H1 (cell line): ENCODE measurements around the gene ETNPPL. TPM values are rescaled to one million over a fixed set of nuclear protein-coding genes. Genes with fewer than 3 reads are reported as not detected.
A peak's percentile ranks its signal among the peaks of the same experiment; 100 is the strongest.

Experiments
- CTCF ChIA-PET: fragments of 300-600 bp; sonication (Branson Sonifier 250); formaldehyde crosslinking; loops from one replicate; lab custom pipeline; 2021; ENCODE audit not compliant: partially characterized antibody; lab: Charles Lee
- POLR2A ChIA-PET: fragments of 300-600 bp; sonication (Branson Sonifier 250); formaldehyde crosslinking; loops from one replicate; lab custom pipeline; 2021; ENCODE audit warnings: inconsistent platforms; ENCODE audit not compliant: partially characterized antibody; lab: Charles Lee
- DNase-seq, 2 experiments: peaks; one replicate each; pipeline versions ENCODE4 v3.0.0 to v3.0.0-alpha.2; 2010 to 2022; ENCODE audit warnings: low spot score in 2 of 2, low read depth in 1 of 2, mixed read lengths in 1 of 2
- FAIRE-seq: peaks from 2 replicates; lab custom pipeline; 2011; peaks lifted over from hg19 to GRCh38; lab: Jason Lieb, UNC
- H2AFZ ChIP-seq: 2 replicates; pipeline ENCODE4 v1.8.1; 2012; ENCODE audit warnings: low read length, inconsistent platforms
- H2AK5ac ChIP-seq: 2 replicates; pipeline ENCODE4 v1.6.1; 2013; ENCODE audit warnings: low read depth, low read length
- H2BK120ac ChIP-seq: replicated peaks from 2 replicates; pipeline ENCODE3; 2013; ENCODE audit warnings: low read depth, low read length, inconsistent platforms
- H2BK12ac ChIP-seq: 2 replicates; pipeline ENCODE4 v1.6.1; 2013; ENCODE audit warnings: low read depth, low read length
- H2BK15ac ChIP-seq: 2 replicates; pipeline ENCODE4 v1.6.1; 2013; ENCODE audit warnings: low read length
- H2BK20ac ChIP-seq: 2 replicates; pipeline ENCODE4 v1.6.1; 2013; ENCODE audit warnings: low read length
- H2BK5ac ChIP-seq: 2 replicates; pipeline ENCODE4 v1.6.1; 2013; ENCODE audit warnings: low read depth, low read length
- H3K14ac ChIP-seq: 2 replicates; pipeline ENCODE4 v1.6.1; 2013; ENCODE audit warnings: inconsistent platforms; ENCODE audit not compliant: insufficient read length
- H3K18ac ChIP-seq: 2 replicates; pipeline ENCODE4 v1.6.1; 2013; ENCODE audit warnings: low read length; ENCODE audit errors: extremely low read depth
- H3K23ac ChIP-seq: 2 replicates; pipeline ENCODE4 v1.6.1; 2013; ENCODE audit warnings: inconsistent platforms; ENCODE audit not compliant: insufficient read length
- H3K23me2 ChIP-seq: 2 replicates; pipeline ENCODE4 v1.6.1; 2013; ENCODE audit warnings: low read depth, low read length
- H3K27ac ChIP-seq: 2 replicates; pipeline ENCODE4 v1.6.1; 2011; ENCODE audit warnings: low read depth, low read length, inconsistent platforms
- H3K27me3 ChIP-seq, 4 experiments: replicated peaks in 1 of 4; 1 replicate in 1 of 4; 2 replicates in 3 of 4; pipeline versions ENCODE4 v1.6.1 to v1.8.1; 2011 to 2013; ENCODE audit warnings: low read length in 3 of 4, mild to moderate bottlenecking in 3 of 4, inconsistent platforms in 2 of 4, mixed read lengths in 2 of 4, moderate library complexity in 1 of 4; ENCODE audit not compliant: control insufficient read depth in 3 of 4, insufficient read depth in 3 of 4; ENCODE audit errors: extremely low read depth in 1 of 4
- H3K36me3 ChIP-seq, 4 experiments: 2 replicates each; pipeline versions ENCODE4 v1.6.1 to v1.8.1; 2011 to 2013; ENCODE audit warnings: mild to moderate bottlenecking in 4 of 4, low read length in 3 of 4, moderate library complexity in 2 of 4, control low read depth in 1 of 4, inconsistent platforms in 1 of 4; ENCODE audit not compliant: insufficient read depth in 4 of 4, control insufficient read depth in 2 of 4
- H3K4ac ChIP-seq: replicated peaks from 2 replicates; pipeline ENCODE3; 2013; ENCODE audit warnings: low read length, low read depth, mixed read lengths, inconsistent platforms; ENCODE audit not compliant: insufficient read length
- H3K4me1 ChIP-seq, 4 experiments: replicated peaks in 1 of 4; 1 replicate in 1 of 4; 2 replicates in 3 of 4; pipeline versions ENCODE4 v1.6.1 to v1.8.1; 2011 to 2013; ENCODE audit warnings: low read length in 3 of 4, inconsistent platforms in 2 of 4, mixed read lengths in 1 of 4; ENCODE audit not compliant: insufficient read depth in 4 of 4, control insufficient read depth in 3 of 4
- H3K4me2 ChIP-seq, 2 experiments: 2 replicates each; pipeline versions ENCODE4 v1.6.1 to v1.8.1; 2011 to 2013; ENCODE audit warnings: low read depth in 2 of 2, low read length in 2 of 2, control low read depth in 1 of 2, inconsistent platforms in 1 of 2, mild to moderate bottlenecking in 1 of 2; ENCODE audit not compliant: insufficient read depth in 1 of 2
- H3K4me3 ChIP-seq, 4 experiments: fragments of 200-600, 300-600 bp in 1 of 4; sonication (generic), shearing (Covaris generic), sonication (Bioruptor Twin) in 1 of 4; 2 replicates each; pipeline versions ENCODE4 v1.5.1 to v1.8.1; 2011 to 2016; ENCODE audit warnings: low read length in 4 of 4, low read depth in 3 of 4, control low read depth in 2 of 4, inconsistent platforms in 2 of 4, mild to moderate bottlenecking in 2 of 4, mixed read lengths in 1 of 4, moderate library complexity in 1 of 4; ENCODE audit not compliant: insufficient read depth in 2 of 4; ENCODE audit errors: extremely low read depth in 1 of 4
- H3K56ac ChIP-seq: replicated peaks from 2 replicates; pipeline ENCODE3; 2013; ENCODE audit warnings: low read depth, mild to moderate bottlenecking, mixed read lengths, low read length, inconsistent platforms; ENCODE audit not compliant: insufficient read length
- H3K79me1 ChIP-seq: 2 replicates; pipeline ENCODE4 v1.6.1; 2013; ENCODE audit warnings: low read depth, low read length, control low read depth
- H3K79me2 ChIP-seq, 2 experiments: 2 replicates each; pipeline versions ENCODE4 v1.6.1 to v1.8.1; 2012 to 2013; ENCODE audit warnings: low read length in 2 of 2, mild to moderate bottlenecking in 2 of 2, inconsistent platforms in 1 of 2; ENCODE audit not compliant: insufficient read depth in 2 of 2, control insufficient read depth in 1 of 2
- H3K9ac ChIP-seq, 4 experiments: replicated peaks in 1 of 4; 1 replicate in 1 of 4; 2 replicates in 3 of 4; pipeline versions ENCODE4 v1.6.1 to v1.8.1; 2011 to 2013; ENCODE audit warnings: low read depth in 3 of 4, low read length in 3 of 4, control low read depth in 2 of 4, mild to moderate bottlenecking in 2 of 4, moderate library complexity in 2 of 4, inconsistent platforms in 1 of 4; ENCODE audit errors: extremely low read depth in 1 of 4
- H3K9me3 ChIP-seq, 2 experiments: 2 replicates each; pipeline versions ENCODE4 v1.6.1 to v1.8.1; 2012 to 2013; ENCODE audit warnings: mild to moderate bottlenecking in 2 of 2, moderate library complexity in 2 of 2, control low read depth in 1 of 2, inconsistent platforms in 1 of 2, low read depth in 1 of 2, low read length in 1 of 2, mixed read lengths in 1 of 2; ENCODE audit not compliant: insufficient read depth in 2 of 2
- H4K20me1 ChIP-seq, 2 experiments: replicated peaks in 1 of 2; 2 replicates each; pipeline versions ENCODE3 to v1.8.1; 2011 to 2013; ENCODE audit warnings: inconsistent platforms in 2 of 2, low read length in 2 of 2, mild to moderate bottlenecking in 1 of 2; ENCODE audit not compliant: insufficient read depth in 2 of 2, control insufficient read depth in 1 of 2
- H4K5ac ChIP-seq: 2 replicates; pipeline ENCODE4 v1.6.1; 2013; ENCODE audit warnings: low read length, low read depth, mixed read lengths, inconsistent platforms; ENCODE audit not compliant: insufficient read length
- H4K8ac ChIP-seq: 2 replicates; pipeline ENCODE4 v1.8.0; 2013; ENCODE audit warnings: mild to moderate bottlenecking, moderate library complexity, low read length, inconsistent platforms; ENCODE audit not compliant: insufficient read depth; ENCODE audit errors: extremely low read depth
- H4K91ac ChIP-seq: replicated peaks from 2 replicates; pipeline ENCODE3; 2013; ENCODE audit warnings: low read length, mixed read lengths, inconsistent platforms; ENCODE audit not compliant: insufficient read length
- JUND ChIP-seq: IDR thresholded peaks from 2 replicates; pipeline ENCODE4 v1.6.1; 2011; ENCODE audit warnings: mild to moderate bottlenecking, improper control_type of control experiment, low read length
- RAD21 ChIP-seq, 2 experiments: IDR thresholded peaks in 1 of 2; conservative IDR thresholded peaks in 1 of 2; 2 replicates each; pipeline ENCODE4 v1.6.1; 2011; ENCODE audit warnings: low read depth in 2 of 2, low read length in 2 of 2, improper control_type of control experiment in 1 of 2, inconsistent platforms in 1 of 2, mild to moderate bottlenecking in 1 of 2, moderate library complexity in 1 of 2
- WGBS, 2 experiments: shearing (Covaris generic) in 1 of 2; methylation state at CpG; one replicate each; pipeline versions ENCODE4 v1.1.6 to v1.1.7; 2013 to 2015; ENCODE audit warnings: low lambda C conversion rate in 2 of 2, mixed read lengths in 2 of 2, inconsistent platforms in 1 of 2, low coverage in 1 of 2, missing lambda C conversion rate in 1 of 2; ENCODE audit not compliant: insufficient replicate concordance in 2 of 2, insufficient coverage in 1 of 2, insufficient read length in 1 of 2; ENCODE audit errors: extremely low coverage in 1 of 2, missing lambda C conversion rate in 1 of 2; 5-methylcytosine and 5-hydroxymethylcytosine counted together
- polyA plus RNA-seq, 7 experiments: library from polyadenylated mRNA; depleted of rRNA in 3 of 7; stranded (reverse) in 5 of 7; unstranded in 2 of 7; fragments of >200 nt in 5 of 7; fragments of 200-250 nt in 2 of 7; gene quantifications; 1 replicate in 5 of 7; 2 replicates in 1 of 7; 4 replicates in 1 of 7; pipeline versions ENCODE4 v1.2.1 to v1.2.3, GENCODE V29; 2011 to 2013; ENCODE audit warnings: missing spikeins in 2 of 7, mixed read lengths in 2 of 7
- total RNA-seq: library from RNA; stranded (reverse); fragmentation: NEBNext Ultra II Directional; extraction: Animal tissue kit (Norgen Biotek cat#: 25700); gene quantifications from 2 replicates; pipeline ENCODE4 v1.2.1, GENCODE V29; 2021
- TF ChIP-seq, protein P1 (sequence below), 3 experiments: IDR thresholded peaks; 1 replicate in 2 of 3; 2 replicates in 1 of 3; pipeline versions ENCODE4 v1.5.1 to v1.6.1; 2011; ENCODE audit warnings: low read length in 3 of 3, mild to moderate bottlenecking in 3 of 3, inconsistent platforms in 2 of 3, low read depth in 1 of 3, moderate library complexity in 1 of 3; ENCODE audit not compliant: insufficient read depth in 1 of 3; ENCODE audit errors: control extremely low read depth in 1 of 3

The ETNPPL gene
- total and polyA plus RNA-seq, 2 of the 8 experiments (the other 6 are each of a cell fraction or from before 2014, with no cell fraction given) = 0.80 to 2.5 TPM

DNA sequence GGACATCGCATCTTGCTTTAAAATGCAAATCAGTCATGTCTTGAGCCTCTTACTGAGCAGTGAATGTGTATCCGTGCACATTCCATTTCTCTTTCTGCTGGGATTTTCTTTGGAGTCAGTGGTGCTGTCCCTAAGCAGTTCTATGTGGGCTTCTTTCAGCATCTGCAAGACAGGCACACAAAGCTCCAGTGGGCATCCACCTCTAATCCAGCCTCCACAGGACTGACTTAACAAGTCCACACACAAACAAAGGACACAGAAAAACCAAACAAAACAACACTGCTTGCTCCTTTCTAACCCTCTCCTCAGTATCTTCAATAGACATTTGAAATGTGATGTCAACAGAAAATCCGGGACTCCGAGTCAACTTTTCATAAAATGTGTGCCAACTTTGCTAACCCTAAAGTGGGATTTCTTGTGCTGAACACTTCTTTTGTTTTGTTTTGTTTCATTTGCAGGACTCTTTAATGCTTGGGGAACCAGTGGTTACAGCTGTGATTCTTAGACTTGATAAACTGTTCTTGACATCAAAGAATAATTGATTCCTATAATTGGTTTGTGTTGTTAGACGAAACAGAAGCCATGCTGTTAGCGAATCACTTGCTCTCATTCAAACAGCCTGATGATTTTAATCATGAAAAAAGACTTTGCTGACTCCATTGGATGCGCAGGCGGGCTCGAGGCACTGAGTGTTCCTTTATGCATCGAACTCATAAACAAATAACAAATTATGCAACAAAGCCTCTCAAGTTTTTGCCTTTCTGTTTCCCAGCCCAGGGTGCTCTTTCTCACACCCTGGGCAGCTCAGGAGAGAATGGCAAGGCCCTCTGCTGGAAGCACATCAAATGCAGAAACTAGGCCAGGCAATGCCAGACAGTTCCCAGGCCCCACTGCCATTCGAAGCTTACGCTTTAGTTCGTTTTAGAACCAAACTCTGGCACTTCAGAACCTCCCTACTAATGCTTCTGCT lies 20.1 kb downstream of the ETNPPL start:
- Histone ChIP-seq H2BK20ac (no peak overlapping the region), H3K4me3 (no peak overlapping the region), H3K36me3 (no peaks in the 10 kb centered on the region), H2BK12ac (no peak overlapping the region), H3K9ac (no peak overlapping the region), H3K4me2 (no peak overlapping the region), H4K20me1 (no peaks in the 10 kb centered on the region), H2BK5ac (no peak overlapping the region), H3K27me3 (no peaks in the 10 kb centered on the region), H3K79me2 (no peaks in the 10 kb centered on the region), H3K27ac (no peak overlapping the region), H3K18ac (no peak overlapping the region), H3K9me3 (no peaks in the 10 kb centered on the region), H3K4ac (no peak overlapping the region), H4K8ac (no peak overlapping the region), H4K91ac (no peak overlapping the region), H2AK5ac (no peak overlapping the region), H3K79me1 (no peaks in the 10 kb centered on the region), H4K5ac (no peak overlapping the region), H2BK15ac (no peak overlapping the region), H3K23me2 (no peaks in the 10 kb centered on the region), H3K56ac (no peak overlapping the region), H2AFZ (no peak overlapping the region), H2BK120ac (no peak overlapping the region), H3K14ac (no peak overlapping the region), H3K23ac (no peak overlapping the region), H3K4me1 (no peaks in the 10 kb centered on the region)
- TF ChIP-seq RAD21 (IDR thresholded peaks at IDR 0.05 in 1 of 2, conservative IDR thresholded peaks at IDR 0.05 in 1 of 2; ENCODE audit: low read depth in 2 of 2, low read length in 2 of 2) = peak; percentile 33 to 42
- no peak for TF ChIP-seq JUND
- TF ChIP-seq, protein P1, sequence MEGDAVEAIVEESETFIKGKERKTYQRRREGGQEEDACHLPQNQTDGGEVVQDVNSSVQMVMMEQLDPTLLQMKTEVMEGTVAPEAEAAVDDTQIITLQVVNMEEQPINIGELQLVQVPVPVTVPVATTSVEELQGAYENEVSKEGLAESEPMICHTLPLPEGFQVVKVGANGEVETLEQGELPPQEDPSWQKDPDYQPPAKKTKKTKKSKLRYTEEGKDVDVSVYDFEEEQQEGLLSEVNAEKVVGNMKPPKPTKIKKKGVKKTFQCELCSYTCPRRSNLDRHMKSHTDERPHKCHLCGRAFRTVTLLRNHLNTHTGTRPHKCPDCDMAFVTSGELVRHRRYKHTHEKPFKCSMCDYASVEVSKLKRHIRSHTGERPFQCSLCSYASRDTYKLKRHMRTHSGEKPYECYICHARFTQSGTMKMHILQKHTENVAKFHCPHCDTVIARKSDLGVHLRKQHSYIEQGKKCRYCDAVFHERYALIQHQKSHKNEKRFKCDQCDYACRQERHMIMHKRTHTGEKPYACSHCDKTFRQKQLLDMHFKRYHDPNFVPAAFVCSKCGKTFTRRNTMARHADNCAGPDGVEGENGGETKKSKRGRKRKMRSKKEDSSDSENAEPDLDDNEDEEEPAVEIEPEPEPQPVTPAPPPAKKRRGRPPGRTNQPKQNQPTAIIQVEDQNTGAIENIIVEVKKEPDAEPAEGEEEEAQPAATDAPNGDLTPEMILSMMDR (IDR thresholded peaks at IDR 0.05; ENCODE audit: control extremely low read depth in 1 of 3, insufficient read depth in 1 of 3, low read depth in 1 of 3, low read length in 3 of 3) = peak; percentile 24 to 39 (median 38)
- FAIRE-seq = no peak
- POLR2A ChIA-PET = no interaction called here
- WGBS, 2 experiments = 92% methylated on average over 13 of the region's 13 CpGs; no CpG with 5 or more reads in 1 of the 2 experiments
- no peak for DNase-seq
- CTCF ChIA-PET = interaction anchor here (0.8 to 1.2 kb wide), 4 partner anchors 9 to 45 kb away, joined by 3 to 4 read pairs (median 3); no protein-coding TSS in a partner anchor
